NCI-H2171 treated with DMSO at 0.1 percent for 48 hours (cell line): Measurements from ENCODE around the gene PRRX1.

Experiments
- DNase-seq: peaks from one replicate; lab custom pipeline; 2025; lab: John Stamatoyannopoulos, UW

PRRX1 gene

GRCh38 chr1:170664093-170664827 is at the start of gene PRRX1:
TSS of gene PRRX1 (plus strand) at chr1:170664131. CDS start at chr1:170664219, 88 bp downstream.
- no peak for DNase-seq

- DNase-seq = no peak
Observed at GRCh38 chr1:170617591-170618330, 46.2 kb upstream of the PRRX1 start.

GRCh38 chr1:170618421-170618820 is 45.5 kb upstream of the PRRX1 start:
- DNase-seq = no peak

GRCh38 chr1:170619241-170620028 is 44.5 kb upstream of the PRRX1 start:
- peak; percentile 54 for DNase-seq

- no peak for DNase-seq
Observed at GRCh38 chr1:170620164-170620563, 43.8 kb upstream of the PRRX1 start.

- no peak for DNase-seq
Observed at GRCh38 chr1:170623171-170623570, 40.8 kb upstream of the PRRX1 start.

- DNase-seq = no peak
Observed at GRCh38 chr1:170624146-170624545, 39.8 kb upstream of the PRRX1 start.

- no peak for DNase-seq
Observed at GRCh38 chr1:170630977-170631376, 33.0 kb upstream of the PRRX1 start.

GRCh38 chr1:170634293-170634692 is 29.6 kb upstream of the PRRX1 start:
- DNase-seq = no peak

- no peak for DNase-seq
Observed at GRCh38 chr1:170634824-170635410, 29.0 kb upstream of the PRRX1 start.

GRCh38 chr1:170640581-170640980 is 23.4 kb upstream of the PRRX1 start:
- no peak for DNase-seq

- no peak for DNase-seq
Observed at GRCh38 chr1:170657275-170657853, 6.6 kb upstream of the PRRX1 start.

GRCh38 chr1:170659399-170660035 is 4.4 kb upstream of the PRRX1 start:
- no peak for DNase-seq

- DNase-seq = no peak
Observed at GRCh38 chr1:170660281-170660713, 3.6 kb upstream of the PRRX1 start.

GRCh38 chr1:170660871-170661645 is 2.9 kb upstream of the PRRX1 start:
- no peak for DNase-seq

- DNase-seq = no peak
Observed at GRCh38 chr1:170661646-170662411, 2.1 kb upstream of the PRRX1 start.

- no peak for DNase-seq
Observed at GRCh38 chr1:170662561-170663403, 1.1 kb upstream of the PRRX1 start.

- DNase-seq = no peak
Observed at GRCh38 chr1:170663404-170664092, 383 bp upstream of the PRRX1 start.
